ENCODE measurements around the gene RNU6-8. TPM values are rescaled to one million over a fixed set of nuclear protein-coding genes. Genes with fewer than 3 reads are reported as not detected.

Gene RNU6-8
- total RNA-seq, 1 experiment from 2014 or later = not detected

DNA sequence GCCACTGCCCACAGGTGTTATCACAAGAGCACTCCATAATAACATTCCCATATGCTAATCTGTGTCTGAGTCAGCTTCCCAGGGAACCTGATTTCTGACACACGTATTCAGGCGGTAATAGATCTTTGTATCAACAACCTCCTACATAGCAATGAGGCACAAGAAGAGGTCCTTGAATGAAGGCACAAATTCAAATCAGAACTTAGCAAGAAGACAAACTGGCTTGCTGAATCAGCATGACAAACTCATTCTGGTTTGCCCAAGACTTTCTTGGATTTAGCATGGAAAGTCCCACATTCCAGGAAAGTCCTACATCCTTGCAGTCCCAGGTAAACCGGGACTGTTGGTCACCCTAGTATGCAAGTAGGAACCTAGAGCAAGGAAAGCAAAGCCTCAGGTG lies 35.2 kb downstream of the RNU6-8 start:
- ATAC-seq = no peak
- CTCF ChIA-PET = interaction anchor here (0.7 kb wide), 1 partner anchor 52 kb away, joined by 6 read pairs; no protein-coding TSS in a partner anchor
- POLR2A ChIA-PET = no interaction called here

GRCh38 chr14:32166924-32167323 lies 36.1 kb downstream of the RNU6-8 start:
- Mint-ChIP-seq H3K36me3 (0 out of 2 replicates have a peak, but pooled peaks cover 3% of the 10 kb centered on the region), H3K27ac (no peak overlapping the region), H3K4me1 (peaks cover 6% of the 10 kb centered on the region), H3K4me3 (no peak overlapping the region), H3K9me3 (peaks cover 13% of the 10 kb centered on the region), H3K27me3 (ENCODE audit: low read depth) (no peaks in the 10 kb centered on the region)
- DNase-seq (ENCODE audit: low spot score) (no peak), ATAC-seq (no peak)
- POLR2A ChIA-PET = no interaction called here
- CTCF ChIA-PET = no interaction called here
- TF ChIP-seq SOX15 (CRISPR knock-in tag; IDR thresholded peaks at IDR 0.05) (no peak), GRHL2 (CRISPR knock-in tag; IDR thresholded peaks at IDR 0.05; ENCODE audit: insufficient replicate concordance, severe bottlenecking) (no peak), FOXJ3 (CRISPR knock-in tag; IDR thresholded peaks at IDR 0.05; ENCODE audit: borderline replicate concordance) (no peak), ZNF138 (CRISPR knock-in tag; conservative IDR thresholded peaks at IDR 0.05) (no peak), RORB (CRISPR knock-in tag; IDR thresholded peaks at IDR 0.05) (no peak), E2F4 (CRISPR knock-in tag; IDR thresholded peaks at IDR 0.05; ENCODE audit: borderline replicate concordance, low read depth) (no peak), ELF4 (CRISPR knock-in tag; IDR thresholded peaks at IDR 0.05; ENCODE audit: low read depth) (no peak), MXD4 (CRISPR knock-in tag; IDR thresholded peaks at IDR 0.05; ENCODE audit: borderline replicate concordance) (no peak), TEAD4 (CRISPR knock-in tag; IDR thresholded peaks at IDR 0.05) (no peak), PRRX2 (CRISPR knock-in tag; IDR thresholded peaks at IDR 0.05) (no peak), NR1H2 (CRISPR knock-in tag; IDR thresholded peaks at IDR 0.05) (no peak), TCF7 (CRISPR knock-in tag; IDR thresholded peaks at IDR 0.05; ENCODE audit: low read depth) (no peak), JAZF1 (CRISPR knock-in tag; IDR thresholded peaks at IDR 0.05) (no peak)

More for the DNA sequence above, 35.2 kb downstream of the RNU6-8 start:
- no peak for DNase-seq (ENCODE audit: low spot score)
- no peak for TF ChIP-seq SMAD3 (CRISPR knock-in tag; IDR thresholded peaks at IDR 0.05; ENCODE audit: borderline replicate concordance)
- TF ChIP-seq, protein P1, sequence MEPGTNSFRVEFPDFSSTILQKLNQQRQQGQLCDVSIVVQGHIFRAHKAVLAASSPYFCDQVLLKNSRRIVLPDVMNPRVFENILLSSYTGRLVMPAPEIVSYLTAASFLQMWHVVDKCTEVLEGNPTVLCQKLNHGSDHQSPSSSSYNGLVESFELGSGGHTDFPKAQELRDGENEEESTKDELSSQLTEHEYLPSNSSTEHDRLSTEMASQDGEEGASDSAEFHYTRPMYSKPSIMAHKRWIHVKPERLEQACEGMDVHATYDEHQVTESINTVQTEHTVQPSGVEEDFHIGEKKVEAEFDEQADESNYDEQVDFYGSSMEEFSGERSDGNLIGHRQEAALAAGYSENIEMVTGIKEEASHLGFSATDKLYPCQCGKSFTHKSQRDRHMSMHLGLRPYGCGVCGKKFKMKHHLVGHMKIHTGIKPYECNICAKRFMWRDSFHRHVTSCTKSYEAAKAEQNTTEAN (CRISPR knock-in tag; IDR thresholded peaks at IDR 0.05) = no peak
- TF ChIP-seq, protein P2, sequence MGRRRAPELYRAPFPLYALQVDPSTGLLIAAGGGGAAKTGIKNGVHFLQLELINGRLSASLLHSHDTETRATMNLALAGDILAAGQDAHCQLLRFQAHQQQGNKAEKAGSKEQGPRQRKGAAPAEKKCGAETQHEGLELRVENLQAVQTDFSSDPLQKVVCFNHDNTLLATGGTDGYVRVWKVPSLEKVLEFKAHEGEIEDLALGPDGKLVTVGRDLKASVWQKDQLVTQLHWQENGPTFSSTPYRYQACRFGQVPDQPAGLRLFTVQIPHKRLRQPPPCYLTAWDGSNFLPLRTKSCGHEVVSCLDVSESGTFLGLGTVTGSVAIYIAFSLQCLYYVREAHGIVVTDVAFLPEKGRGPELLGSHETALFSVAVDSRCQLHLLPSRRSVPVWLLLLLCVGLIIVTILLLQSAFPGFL (CRISPR knock-in tag; IDR thresholded peaks at IDR 0.05; ENCODE audit: borderline replicate concordance) = no peak
- TF ChIP-seq MYBL2 (CRISPR knock-in tag; IDR thresholded peaks at IDR 0.05) = no peak
- TF ChIP-seq, protein P3, sequence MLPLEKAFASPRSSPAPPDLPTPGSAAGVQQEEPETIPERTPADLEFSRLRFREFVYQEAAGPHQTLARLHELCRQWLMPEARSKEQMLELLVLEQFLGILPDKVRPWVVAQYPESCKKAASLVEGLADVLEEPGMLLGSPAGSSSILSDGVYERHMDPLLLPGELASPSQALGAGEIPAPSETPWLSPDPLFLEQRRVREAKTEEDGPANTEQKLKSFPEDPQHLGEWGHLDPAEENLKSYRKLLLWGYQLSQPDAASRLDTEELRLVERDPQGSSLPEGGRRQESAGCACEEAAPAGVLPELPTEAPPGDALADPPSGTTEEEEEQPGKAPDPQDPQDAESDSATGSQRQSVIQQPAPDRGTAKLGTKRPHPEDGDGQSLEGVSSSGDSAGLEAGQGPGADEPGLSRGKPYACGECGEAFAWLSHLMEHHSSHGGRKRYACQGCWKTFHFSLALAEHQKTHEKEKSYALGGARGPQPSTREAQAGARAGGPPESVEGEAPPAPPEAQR (CRISPR knock-in tag; IDR thresholded peaks at IDR 0.05) = no peak
- no peak for TF ChIP-seq KAT7 (CRISPR knock-in tag; IDR thresholded peaks at IDR 0.05; ENCODE audit: borderline replicate concordance)
- TF ChIP-seq, protein P4, sequence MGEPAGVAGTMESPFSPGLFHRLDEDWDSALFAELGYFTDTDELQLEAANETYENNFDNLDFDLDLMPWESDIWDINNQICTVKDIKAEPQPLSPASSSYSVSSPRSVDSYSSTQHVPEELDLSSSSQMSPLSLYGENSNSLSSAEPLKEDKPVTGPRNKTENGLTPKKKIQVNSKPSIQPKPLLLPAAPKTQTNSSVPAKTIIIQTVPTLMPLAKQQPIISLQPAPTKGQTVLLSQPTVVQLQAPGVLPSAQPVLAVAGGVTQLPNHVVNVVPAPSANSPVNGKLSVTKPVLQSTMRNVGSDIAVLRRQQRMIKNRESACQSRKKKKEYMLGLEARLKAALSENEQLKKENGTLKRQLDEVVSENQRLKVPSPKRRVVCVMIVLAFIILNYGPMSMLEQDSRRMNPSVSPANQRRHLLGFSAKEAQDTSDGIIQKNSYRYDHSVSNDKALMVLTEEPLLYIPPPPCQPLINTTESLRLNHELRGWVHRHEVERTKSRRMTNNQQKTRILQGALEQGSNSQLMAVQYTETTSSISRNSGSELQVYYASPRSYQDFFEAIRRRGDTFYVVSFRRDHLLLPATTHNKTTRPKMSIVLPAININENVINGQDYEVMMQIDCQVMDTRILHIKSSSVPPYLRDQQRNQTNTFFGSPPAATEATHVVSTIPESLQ (CRISPR knock-in tag; IDR thresholded peaks at IDR 0.05) = no peak
- TF ChIP-seq E2F4 (CRISPR knock-in tag; IDR thresholded peaks at IDR 0.05; ENCODE audit: borderline replicate concordance, low read depth) = no peak
- TF ChIP-seq, protein P5, sequence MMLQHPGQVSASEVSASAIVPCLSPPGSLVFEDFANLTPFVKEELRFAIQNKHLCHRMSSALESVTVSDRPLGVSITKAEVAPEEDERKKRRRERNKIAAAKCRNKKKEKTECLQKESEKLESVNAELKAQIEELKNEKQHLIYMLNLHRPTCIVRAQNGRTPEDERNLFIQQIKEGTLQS (CRISPR knock-in tag; conservative IDR thresholded peaks at IDR 0.05) = no peak
- TF ChIP-seq NR1H2 (CRISPR knock-in tag; IDR thresholded peaks at IDR 0.05) = no peak
- TF ChIP-seq ZBTB21 (CRISPR knock-in tag; IDR thresholded peaks at IDR 0.05; ENCODE audit: borderline replicate concordance) = no peak
- no peak for TF ChIP-seq ZNF396 (CRISPR knock-in tag; IDR thresholded peaks at IDR 0.05; ENCODE audit: borderline replicate concordance)
- TF ChIP-seq OVOL2 (CRISPR knock-in tag; IDR thresholded peaks at IDR 0.05; ENCODE audit: borderline replicate concordance) = no peak
- Mint-ChIP-seq H3K4me1 (peaks cover 6% of the 10 kb centered on the region), H3K27me3 (ENCODE audit: low read depth) (no peaks in the 10 kb centered on the region), H3K27ac (no peak overlapping the region), H3K9me3 (peaks cover 3% of the 10 kb centered on the region), H3K36me3 (no peaks in the 10 kb centered on the region), H3K4me3 (no peak overlapping the region)

Data from WTC11 (cell line).